ENCODE results near the gene ID4. TPM values are rescaled to one million over a fixed set of nuclear protein-coding genes. Genes with fewer than 3 reads are reported as not detected.

The ID4 gene
- total RNA-seq, 1 experiment from 2014 or later = not detected

- no peak for DNase-seq
- Histone ChIP-seq H3K4me3 (ENCODE audit: low read length) (no peak overlapping the region), H3K36me3 (ENCODE audit: insufficient read depth, low read length) (no peaks in the 10 kb centered on the region), H3K9me2 (replicated peaks; ENCODE audit: insufficient read depth, low read length) (no peaks in the 10 kb centered on the region), H3K9ac (ENCODE audit: low read length) (no peak overlapping the region), H3K27ac (ENCODE audit: low read length) (no peak overlapping the region), H3K4me2 (ENCODE audit: low read depth, low read length, poor library complexity, severe bottlenecking) (no peak overlapping the region), H3K4me1 (ENCODE audit: low read length) (no peaks in the 10 kb centered on the region), H2AFZ (ENCODE audit: low read length) (no peak overlapping the region), H3K9me3 (ENCODE audit: low read length) (no peaks in the 10 kb centered on the region), H4K20me1 (ENCODE audit: insufficient read depth, low read depth, low read length) (no peaks in the 10 kb centered on the region), H3K79me2 (ENCODE audit: low read length) (no peaks in the 10 kb centered on the region), H3K27me3 (ENCODE audit: low read length) (no peaks in the 10 kb centered on the region)
These were observed 606 bp downstream of the ID4 start for GRCh38 chr6:19837511-19838441.

GRCh38 chr6:19838442-19839236, 1.5 kb downstream of the ID4 start:
- Histone ChIP-seq H3K4me2 (ENCODE audit: low read depth, low read length, poor library complexity, severe bottlenecking) (no peak overlapping the region), H2AFZ (ENCODE audit: low read length) (no peak overlapping the region)
- DNase-seq = no peak

GRCh38 chr6:19839237-19839546, 2.0 kb downstream of the ID4 start:
- H3K9me2 ChIP-seq (replicated peaks; ENCODE audit: insufficient read depth, low read length) = no peaks in the 10 kb centered on the region
- no peaks in the 10 kb centered on the region for H3K79me2 ChIP-seq (ENCODE audit: low read length)
- DNase-seq = no peak
- H3K27ac ChIP-seq (ENCODE audit: low read length) = no peak overlapping the region
- no peak overlapping the region for H3K9ac ChIP-seq (ENCODE audit: low read length)
- H4K20me1 ChIP-seq (ENCODE audit: insufficient read depth, low read depth, low read length) = no peaks in the 10 kb centered on the region
- H3K4me3 ChIP-seq (ENCODE audit: low read length) = no peak overlapping the region
- no peak overlapping the region for H2AFZ ChIP-seq (ENCODE audit: low read length)
- no peaks in the 10 kb centered on the region for H3K4me1 ChIP-seq (ENCODE audit: low read length)
- no peaks in the 10 kb centered on the region for H3K9me3 ChIP-seq (ENCODE audit: low read length)
- H3K27me3 ChIP-seq (ENCODE audit: low read length) = no peaks in the 10 kb centered on the region
- H3K36me3 ChIP-seq (ENCODE audit: insufficient read depth, low read length) = no peaks in the 10 kb centered on the region
- H3K4me2 ChIP-seq (ENCODE audit: low read depth, low read length, poor library complexity, severe bottlenecking) = no peak overlapping the region

More at GRCh38 chr6:19838442-19839236, 1.5 kb downstream of the ID4 start:
- no peak overlapping the region for H3K9ac ChIP-seq (ENCODE audit: low read length)
- H3K36me3 ChIP-seq (ENCODE audit: insufficient read depth, low read length) = no peaks in the 10 kb centered on the region
- H3K9me2 ChIP-seq (replicated peaks; ENCODE audit: insufficient read depth, low read length) = no peaks in the 10 kb centered on the region
- no peaks in the 10 kb centered on the region for H3K9me3 ChIP-seq (ENCODE audit: low read length)
- no peaks in the 10 kb centered on the region for H3K79me2 ChIP-seq (ENCODE audit: low read length)
- H3K4me1 ChIP-seq (ENCODE audit: low read length) = no peaks in the 10 kb centered on the region
- H4K20me1 ChIP-seq (ENCODE audit: insufficient read depth, low read depth, low read length) = no peaks in the 10 kb centered on the region
- no peak overlapping the region for H3K4me3 ChIP-seq (ENCODE audit: low read length)
- no peaks in the 10 kb centered on the region for H3K27me3 ChIP-seq (ENCODE audit: low read length)
- no peak overlapping the region for H3K27ac ChIP-seq (ENCODE audit: low read length)

- Histone ChIP-seq H3K4me2 (ENCODE audit: low read depth, low read length, poor library complexity, severe bottlenecking) (no peak overlapping the region), H4K20me1 (ENCODE audit: insufficient read depth, low read depth, low read length) (no peaks in the 10 kb centered on the region), H3K4me3 (ENCODE audit: low read length) (no peak overlapping the region), H3K27me3 (ENCODE audit: low read length) (no peaks in the 10 kb centered on the region), H3K9ac (ENCODE audit: low read length) (no peak overlapping the region), H3K79me2 (ENCODE audit: low read length) (no peaks in the 10 kb centered on the region), H2AFZ (ENCODE audit: low read length) (no peak overlapping the region), H3K9me2 (replicated peaks; ENCODE audit: insufficient read depth, low read length) (no peaks in the 10 kb centered on the region), H3K9me3 (ENCODE audit: low read length) (no peaks in the 10 kb centered on the region), H3K27ac (ENCODE audit: low read length) (no peak overlapping the region), H3K36me3 (ENCODE audit: insufficient read depth, low read length) (no peaks in the 10 kb centered on the region), H3K4me1 (ENCODE audit: low read length) (no peaks in the 10 kb centered on the region)
- no peak for DNase-seq
These were observed 2.6 kb downstream of the ID4 start for GRCh38 chr6:19839788-19840187.

- no peak overlapping the region for H2AFZ ChIP-seq (ENCODE audit: low read length)
- H3K4me3 ChIP-seq (ENCODE audit: low read length) = no peak overlapping the region
- no peaks in the 10 kb centered on the region for H3K9me3 ChIP-seq (ENCODE audit: low read length)
- no peaks in the 10 kb centered on the region for H3K27me3 ChIP-seq (ENCODE audit: low read length)
- H3K4me2 ChIP-seq (ENCODE audit: low read depth, low read length, poor library complexity, severe bottlenecking) = no peak overlapping the region
- H3K4me1 ChIP-seq (ENCODE audit: low read length) = no peaks in the 10 kb centered on the region
- H4K20me1 ChIP-seq (ENCODE audit: insufficient read depth, low read depth, low read length) = no peaks in the 10 kb centered on the region
- H3K36me3 ChIP-seq (ENCODE audit: insufficient read depth, low read length) = no peaks in the 10 kb centered on the region
- H3K9me2 ChIP-seq (replicated peaks; ENCODE audit: insufficient read depth, low read length) = no peaks in the 10 kb centered on the region
- H3K79me2 ChIP-seq (ENCODE audit: low read length) = no peaks in the 10 kb centered on the region
- no peak for DNase-seq
- H3K27ac ChIP-seq (ENCODE audit: low read length) = no peak overlapping the region
- H3K9ac ChIP-seq (ENCODE audit: low read length) = no peak overlapping the region
These were observed 4.0 kb downstream of the ID4 start for GRCh38 chr6:19841181-19841580.

GRCh38 chr6:19842030-19842615, 5.0 kb downstream of the ID4 start:
- Histone ChIP-seq H3K36me3 (ENCODE audit: insufficient read depth, low read length) (no peaks in the 10 kb centered on the region), H3K27ac (ENCODE audit: low read length) (no peak overlapping the region), H3K4me2 (ENCODE audit: low read depth, low read length, poor library complexity, severe bottlenecking) (no peak overlapping the region), H3K27me3 (ENCODE audit: low read length) (no peaks in the 10 kb centered on the region), H3K9me3 (ENCODE audit: low read length) (no peaks in the 10 kb centered on the region), H4K20me1 (ENCODE audit: insufficient read depth, low read depth, low read length) (no peaks in the 10 kb centered on the region), H3K4me3 (ENCODE audit: low read length) (no peak overlapping the region), H3K4me1 (ENCODE audit: low read length) (no peaks in the 10 kb centered on the region), H3K9ac (ENCODE audit: low read length) (no peak overlapping the region), H3K9me2 (replicated peaks; ENCODE audit: insufficient read depth, low read length) (no peaks in the 10 kb centered on the region), H3K79me2 (ENCODE audit: low read length) (no peaks in the 10 kb centered on the region), H2AFZ (ENCODE audit: low read length) (no peak overlapping the region)
- no peak for DNase-seq

- Histone ChIP-seq H3K4me3 (ENCODE audit: low read length) (no peak overlapping the region), H4K20me1 (ENCODE audit: insufficient read depth, low read depth, low read length) (no peaks in the 10 kb centered on the region), H3K79me2 (ENCODE audit: low read length) (no peaks in the 10 kb centered on the region), H3K9ac (ENCODE audit: low read length) (no peak overlapping the region), H3K4me2 (ENCODE audit: low read depth, low read length, poor library complexity, severe bottlenecking) (no peak overlapping the region), H3K4me1 (ENCODE audit: low read length) (no peaks in the 10 kb centered on the region), H3K9me2 (replicated peaks; ENCODE audit: insufficient read depth, low read length) (no peaks in the 10 kb centered on the region), H3K9me3 (ENCODE audit: low read length) (no peaks in the 10 kb centered on the region), H3K36me3 (ENCODE audit: insufficient read depth, low read length) (no peaks in the 10 kb centered on the region), H2AFZ (ENCODE audit: low read length) (no peak overlapping the region), H3K27me3 (ENCODE audit: low read length) (no peaks in the 10 kb centered on the region), H3K27ac (ENCODE audit: low read length) (no peak overlapping the region)
- no peak for DNase-seq
These were observed 7.5 kb downstream of the ID4 start for GRCh38 chr6:19844689-19845088.
